NOMO-1 treated with DMSO at 0.1 percent for 48 hours (cell line): Measurements from ENCODE around the gene CCDC14.
"Not testable (repeated sequence)": the region's sequence is repeated elsewhere in the genome, so short reads cannot be mapped to it uniquely, and the experiment has no call there.

Experiments used
- DNase-seq: peaks from one replicate; lab custom pipeline; 2025; ENCODE audit not compliant: unreplicated experiment; lab: John Stamatoyannopoulos, UW

Gene CCDC14, protein sequence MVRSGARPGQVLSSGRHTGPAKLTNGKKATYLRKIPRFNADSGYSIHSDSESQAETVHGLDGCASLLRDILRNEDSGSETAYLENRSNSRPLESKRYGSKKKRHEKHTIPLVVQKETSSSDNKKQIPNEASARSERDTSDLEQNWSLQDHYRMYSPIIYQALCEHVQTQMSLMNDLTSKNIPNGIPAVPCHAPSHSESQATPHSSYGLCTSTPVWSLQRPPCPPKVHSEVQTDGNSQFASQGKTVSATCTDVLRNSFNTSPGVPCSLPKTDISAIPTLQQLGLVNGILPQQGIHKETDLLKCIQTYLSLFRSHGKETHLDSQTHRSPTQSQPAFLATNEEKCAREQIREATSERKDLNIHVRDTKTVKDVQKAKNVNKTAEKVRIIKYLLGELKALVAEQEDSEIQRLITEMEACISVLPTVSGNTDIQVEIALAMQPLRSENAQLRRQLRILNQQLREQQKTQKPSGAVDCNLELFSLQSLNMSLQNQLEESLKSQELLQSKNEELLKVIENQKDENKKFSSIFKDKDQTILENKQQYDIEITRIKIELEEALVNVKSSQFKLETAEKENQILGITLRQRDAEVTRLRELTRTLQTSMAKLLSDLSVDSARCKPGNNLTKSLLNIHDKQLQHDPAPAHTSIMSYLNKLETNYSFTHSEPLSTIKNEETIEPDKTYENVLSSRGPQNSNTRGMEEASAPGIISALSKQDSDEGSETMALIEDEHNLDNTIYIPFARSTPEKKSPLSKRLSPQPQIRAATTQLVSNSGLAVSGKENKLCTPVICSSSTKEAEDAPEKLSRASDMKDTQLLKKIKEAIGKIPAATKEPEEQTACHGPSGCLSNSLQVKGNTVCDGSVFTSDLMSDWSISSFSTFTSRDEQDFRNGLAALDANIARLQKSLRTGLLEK

DNA sequence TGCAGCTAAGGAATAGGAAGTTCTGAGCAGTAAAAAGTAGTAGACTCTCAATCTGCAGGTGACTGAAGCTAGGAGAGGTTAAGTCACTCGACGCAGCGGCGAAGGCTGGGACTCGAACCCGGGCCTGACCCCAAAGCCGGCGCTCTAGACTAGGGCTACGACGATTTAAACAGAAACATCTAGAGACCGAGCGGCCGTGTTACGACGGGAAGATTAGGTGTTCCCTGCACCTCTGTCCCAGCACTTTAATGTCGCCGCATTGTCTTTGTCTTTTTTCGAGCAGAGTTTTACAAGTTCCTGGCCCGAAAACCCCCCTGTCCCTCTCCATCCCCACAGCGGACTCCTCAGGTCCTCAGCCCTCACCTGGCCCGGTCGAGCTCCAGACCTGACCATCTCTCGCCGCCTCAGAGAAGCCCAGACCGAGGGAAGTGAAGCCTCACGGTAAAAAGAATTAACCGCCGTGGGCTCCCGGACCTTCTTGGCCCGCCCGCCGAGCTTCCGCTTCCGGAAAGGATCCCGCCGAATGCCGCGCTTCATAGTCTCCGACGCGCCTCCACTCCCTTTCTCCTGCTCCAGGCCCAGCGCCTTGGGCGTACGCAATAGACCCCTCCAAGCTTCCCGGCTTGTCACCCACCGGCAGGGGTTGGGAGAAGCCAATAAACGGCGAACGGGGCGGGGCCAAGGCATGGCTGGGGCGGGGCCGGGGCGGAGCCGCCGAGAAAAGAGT, at the start of gene CCDC14:
Gene CCDC14 (minus strand): TSS at position 449 of the 727 bp plus-strand sequence. CDS start 56 bp downstream, at position 393.
- peak; percentile 93 for DNase-seq

DNA sequence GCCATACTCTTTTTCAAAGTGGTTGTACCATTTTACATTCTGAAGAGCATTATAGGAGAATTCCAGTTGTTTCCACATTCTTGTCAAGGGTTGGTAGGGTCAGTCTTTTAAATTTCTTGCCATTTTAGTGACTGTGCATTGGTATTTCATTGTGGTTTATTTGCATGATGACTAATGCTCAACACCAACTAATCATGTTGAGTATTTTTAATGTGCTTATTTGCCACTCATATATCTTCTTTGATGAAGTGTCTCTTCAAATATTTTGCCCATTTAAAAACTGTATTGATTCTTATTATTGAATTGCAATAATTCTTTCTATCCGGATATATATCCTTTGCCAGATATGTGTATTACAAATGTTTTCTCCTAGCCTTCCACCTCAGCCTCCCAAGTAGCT, 47.3 kb upstream of the CCDC14 start:
- not testable (repeated sequence) for DNase-seq

DNA sequence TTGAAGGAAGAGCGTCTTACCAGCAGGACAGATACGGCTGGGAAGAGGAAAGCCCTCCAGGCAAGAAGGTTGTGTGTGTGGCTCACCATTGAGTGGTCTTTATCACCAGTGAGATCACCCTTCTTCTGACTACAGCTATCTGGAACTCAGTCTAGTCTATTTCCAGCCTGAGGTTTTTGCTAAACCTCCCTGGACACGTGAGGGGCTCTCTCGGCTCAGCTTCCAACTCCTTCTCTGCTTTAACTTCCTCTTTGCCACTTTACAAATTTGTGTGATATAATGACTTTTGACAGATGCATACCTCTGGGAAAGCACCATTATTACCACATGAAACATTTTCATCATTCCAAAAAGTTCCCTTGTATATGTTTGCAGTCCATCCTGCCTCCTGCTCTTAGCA, 46.2 kb upstream of the CCDC14 start:
- peak; percentile 9 for DNase-seq

DNA sequence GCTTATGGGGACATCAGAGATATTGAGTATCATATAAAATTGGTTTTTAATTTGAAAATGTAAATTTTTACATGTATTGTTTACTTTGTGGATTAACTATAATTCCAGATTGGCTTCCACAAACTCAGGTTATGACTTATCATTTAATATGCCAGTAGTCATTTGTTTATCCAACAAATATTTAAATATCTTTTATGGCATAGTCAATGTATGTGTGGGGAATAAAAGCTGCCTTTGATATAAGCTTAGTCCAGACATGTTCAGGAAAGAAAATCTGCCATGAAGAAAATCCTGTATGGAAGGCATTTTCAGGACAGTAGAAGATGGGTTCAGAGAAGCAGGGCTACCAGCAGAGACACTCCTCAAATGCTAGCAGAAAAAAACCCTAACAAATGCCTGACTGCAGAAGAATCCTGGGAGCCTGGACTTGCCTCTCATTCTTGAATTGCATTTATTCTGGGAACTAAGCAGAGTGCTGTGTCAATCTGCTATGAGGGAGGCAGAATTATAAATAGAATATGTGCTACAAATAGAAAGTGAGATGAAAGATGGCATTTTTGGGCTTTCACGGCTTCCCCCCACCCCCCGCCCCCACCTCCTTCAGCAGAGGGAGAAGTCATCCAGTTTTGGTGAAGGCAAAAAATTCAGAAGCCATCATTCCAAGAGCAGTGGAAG, 41.5 kb upstream of the CCDC14 start:
- not testable (repeated sequence) for DNase-seq

DNA sequence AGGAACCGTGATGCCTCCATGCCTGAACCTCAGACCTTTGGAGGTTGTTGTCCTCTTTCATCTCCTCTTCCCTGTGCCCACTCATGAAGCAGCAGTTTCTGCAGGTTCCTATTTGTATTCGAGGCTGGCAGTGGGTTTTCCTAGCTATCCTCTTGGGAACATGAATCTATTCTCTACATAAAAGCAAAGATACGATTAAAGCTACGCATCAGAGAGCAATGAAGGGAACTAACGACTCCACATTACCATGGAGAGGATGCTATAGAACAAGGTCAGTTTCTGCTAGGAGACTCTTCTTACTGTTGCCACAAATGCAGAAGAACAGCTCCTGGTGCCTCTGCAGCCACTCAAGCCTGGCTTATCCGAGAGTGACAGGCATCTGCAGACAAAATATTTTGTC, 40.3 kb upstream of the CCDC14 start:
- not testable (repeated sequence) for DNase-seq

DNA sequence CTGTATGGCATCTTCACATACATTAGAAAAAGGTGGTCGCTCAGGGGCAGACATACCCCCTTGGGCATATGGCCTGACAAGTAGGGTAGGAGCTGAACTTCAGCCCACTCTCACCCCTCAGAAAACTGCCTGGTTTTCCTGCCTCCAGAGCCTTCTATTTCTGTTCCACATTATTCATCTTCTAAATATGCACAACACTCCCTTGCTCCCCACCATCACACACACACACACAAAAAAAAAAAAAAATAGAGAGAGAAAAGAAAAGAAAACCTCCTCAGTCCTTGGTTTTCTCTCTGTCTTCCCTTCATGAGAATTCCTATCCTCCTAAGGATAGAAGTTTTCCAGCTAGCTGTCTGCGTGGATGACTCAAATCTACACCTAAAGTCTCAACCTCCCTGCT, 36.5 kb upstream of the CCDC14 start:
- DNase-seq = no peak

DNA sequence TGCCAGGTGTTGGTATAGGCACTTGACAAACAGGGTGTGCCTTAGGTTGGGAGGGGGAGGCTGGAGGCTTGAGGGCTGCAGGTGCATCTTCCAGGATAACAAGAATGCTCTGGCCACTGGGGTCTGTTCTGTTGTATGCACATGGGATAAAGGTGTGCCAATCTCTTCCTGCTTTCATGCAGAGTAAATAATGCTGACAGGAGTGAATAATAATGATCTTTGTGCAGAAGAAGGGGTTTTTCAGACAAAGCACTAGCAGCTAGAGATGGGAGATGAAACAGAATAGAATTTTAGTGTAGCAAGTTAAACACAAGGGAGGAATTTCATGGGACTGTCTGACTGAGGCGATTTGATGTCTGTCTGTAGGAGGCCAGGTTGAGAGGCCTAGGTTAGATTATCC, 32.8 kb upstream of the CCDC14 start:
- no peak for DNase-seq

DNA sequence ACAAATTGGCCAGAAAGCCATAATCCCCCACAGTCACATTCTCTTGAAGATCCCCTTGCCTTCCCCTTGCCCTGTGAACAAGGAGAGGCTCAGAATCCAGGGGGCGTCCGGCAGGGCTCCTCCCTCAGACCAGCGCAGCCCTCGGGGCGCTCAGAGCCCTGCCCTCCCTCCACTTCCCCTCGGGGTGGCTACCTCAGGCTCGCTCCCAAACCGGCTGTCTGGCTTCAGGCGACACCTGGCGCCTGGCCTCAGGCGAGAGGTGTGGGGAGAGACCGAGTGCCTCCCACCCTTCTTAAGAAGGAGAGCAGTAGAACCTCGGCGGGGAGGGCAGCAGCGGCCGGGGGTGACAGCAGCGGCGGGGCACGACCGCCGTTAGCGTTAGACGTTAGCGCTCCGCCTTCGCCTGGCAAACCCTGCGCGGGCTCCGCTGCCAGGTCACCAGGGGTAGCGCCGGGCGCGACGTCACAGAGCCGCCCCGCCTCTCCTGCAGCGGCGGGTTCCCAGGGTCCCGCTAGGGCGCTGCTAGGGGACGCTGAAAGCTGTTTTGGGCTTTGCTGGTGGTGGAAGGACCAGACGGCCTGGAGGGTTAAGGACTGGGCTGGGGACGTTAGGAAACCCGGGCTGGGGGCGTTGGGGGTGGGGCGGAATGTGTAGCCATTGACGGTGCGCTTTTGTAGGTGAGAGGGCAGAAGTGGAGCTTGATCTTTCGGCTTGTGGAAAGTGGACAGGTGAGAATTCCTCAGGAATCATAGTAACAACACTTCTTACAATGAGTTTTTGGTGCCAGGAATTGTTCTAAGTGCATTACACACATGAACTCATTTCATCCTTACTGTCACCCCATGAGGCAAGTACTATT, 30.9 kb upstream of the CCDC14 start, which contains the start of gene ROPN1:
Gene ROPN1 (minus strand): TSS at position 395 of the 859 bp plus-strand sequence. CDS start 11,643 bp downstream, outside the sequence.
- DNase-seq = not testable (repeated sequence)

DNA sequence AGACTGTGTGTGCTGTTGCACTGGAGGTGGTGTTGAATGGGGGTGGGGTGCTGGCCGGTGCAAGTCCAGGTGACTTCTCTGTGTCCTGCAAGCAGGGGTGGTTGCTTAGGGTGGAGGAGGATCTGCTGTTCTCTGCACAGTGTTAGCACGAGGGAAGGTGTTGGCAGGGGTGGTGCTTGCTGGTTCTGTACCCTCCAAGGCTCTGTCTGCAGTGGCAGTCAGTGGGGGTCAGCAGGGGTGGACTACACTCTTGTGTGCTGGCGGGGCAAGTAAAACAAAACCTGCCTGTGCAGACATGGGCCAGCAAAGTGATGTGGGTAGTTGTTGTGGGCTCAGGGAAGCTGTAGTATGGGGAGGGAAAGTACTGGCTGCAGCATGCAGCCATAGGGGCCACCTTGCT, 25.4 kb upstream of the CCDC14 start:
- DNase-seq = no peak

DNA sequence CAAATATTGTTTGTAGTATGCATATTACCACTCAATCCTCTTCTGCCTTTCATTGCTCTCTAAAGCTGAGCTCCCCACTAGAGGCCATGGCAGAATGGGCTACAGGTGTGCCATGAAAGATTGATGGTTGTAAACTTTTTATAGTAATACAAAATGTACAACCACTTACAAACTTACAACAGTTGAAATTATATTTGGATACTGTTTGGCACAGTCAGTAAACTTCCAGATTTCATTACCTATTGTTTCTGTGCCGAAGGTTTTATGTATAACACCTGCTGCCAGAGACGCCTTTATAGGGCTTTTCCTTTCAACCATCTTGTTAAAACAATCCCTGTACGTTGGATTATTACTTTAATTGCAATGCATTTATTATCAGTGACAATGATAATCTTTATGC, 23.9 kb upstream of the CCDC14 start:
- DNase-seq = no peak

DNA sequence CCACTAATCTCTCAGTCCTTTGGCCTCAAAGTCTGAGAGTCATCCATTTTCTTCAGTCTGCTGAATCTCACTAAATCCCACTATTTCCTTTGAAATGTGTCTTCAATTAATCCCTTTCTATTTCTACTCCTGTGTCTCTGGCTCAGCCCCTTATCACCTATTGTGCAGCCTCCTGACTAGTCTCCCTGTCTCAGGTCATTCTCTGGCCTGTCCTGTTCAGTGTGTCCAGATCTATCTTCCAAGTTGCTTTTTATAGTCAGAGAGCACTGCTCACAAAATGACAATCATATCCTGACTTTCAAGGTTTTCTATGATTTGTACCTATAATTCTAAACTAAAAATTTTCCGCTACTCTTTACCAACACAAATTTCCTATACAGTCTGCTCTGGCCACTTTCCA, 23.3 kb upstream of the CCDC14 start:
- DNase-seq = no peak

DNA sequence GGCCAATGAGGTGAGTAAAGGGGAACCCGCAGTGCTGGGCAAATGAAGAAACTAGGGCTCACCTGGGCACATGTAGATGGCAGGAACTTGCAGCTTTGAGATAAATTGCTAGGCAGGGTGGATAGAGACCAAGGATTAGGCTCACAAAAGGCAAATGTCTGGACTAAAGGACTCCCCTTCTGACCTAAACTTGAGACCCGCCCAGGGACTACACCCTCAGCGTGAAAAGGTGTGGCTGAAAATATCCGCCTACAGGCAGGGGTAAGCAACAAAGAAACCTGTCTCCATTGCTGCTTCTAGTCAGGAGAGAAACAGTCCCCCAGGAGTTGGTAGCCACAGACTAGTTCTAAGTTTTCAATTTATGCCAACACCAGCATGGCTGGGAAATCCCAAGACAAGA, 20.3 kb upstream of the CCDC14 start:
- DNase-seq = not testable (repeated sequence)

DNA sequence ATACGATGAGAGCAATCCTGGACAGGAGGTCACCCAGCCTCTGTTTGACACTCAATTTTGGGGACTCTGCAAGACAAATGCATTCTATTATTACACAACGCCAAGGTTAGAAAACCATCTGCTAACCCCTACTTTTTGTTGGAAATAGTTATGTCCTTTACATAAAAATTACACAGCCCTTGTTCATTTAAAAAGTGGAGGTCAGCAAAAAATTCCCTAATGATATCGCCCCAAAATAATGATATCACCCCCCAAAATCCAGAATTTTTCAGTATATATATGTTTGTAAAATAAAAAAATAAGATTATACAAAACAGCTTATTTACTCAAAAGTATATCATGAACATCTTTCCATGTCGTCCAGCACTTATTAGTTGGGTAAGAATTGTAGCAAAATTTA, 19.5 kb upstream of the CCDC14 start:
- no peak for DNase-seq

DNA sequence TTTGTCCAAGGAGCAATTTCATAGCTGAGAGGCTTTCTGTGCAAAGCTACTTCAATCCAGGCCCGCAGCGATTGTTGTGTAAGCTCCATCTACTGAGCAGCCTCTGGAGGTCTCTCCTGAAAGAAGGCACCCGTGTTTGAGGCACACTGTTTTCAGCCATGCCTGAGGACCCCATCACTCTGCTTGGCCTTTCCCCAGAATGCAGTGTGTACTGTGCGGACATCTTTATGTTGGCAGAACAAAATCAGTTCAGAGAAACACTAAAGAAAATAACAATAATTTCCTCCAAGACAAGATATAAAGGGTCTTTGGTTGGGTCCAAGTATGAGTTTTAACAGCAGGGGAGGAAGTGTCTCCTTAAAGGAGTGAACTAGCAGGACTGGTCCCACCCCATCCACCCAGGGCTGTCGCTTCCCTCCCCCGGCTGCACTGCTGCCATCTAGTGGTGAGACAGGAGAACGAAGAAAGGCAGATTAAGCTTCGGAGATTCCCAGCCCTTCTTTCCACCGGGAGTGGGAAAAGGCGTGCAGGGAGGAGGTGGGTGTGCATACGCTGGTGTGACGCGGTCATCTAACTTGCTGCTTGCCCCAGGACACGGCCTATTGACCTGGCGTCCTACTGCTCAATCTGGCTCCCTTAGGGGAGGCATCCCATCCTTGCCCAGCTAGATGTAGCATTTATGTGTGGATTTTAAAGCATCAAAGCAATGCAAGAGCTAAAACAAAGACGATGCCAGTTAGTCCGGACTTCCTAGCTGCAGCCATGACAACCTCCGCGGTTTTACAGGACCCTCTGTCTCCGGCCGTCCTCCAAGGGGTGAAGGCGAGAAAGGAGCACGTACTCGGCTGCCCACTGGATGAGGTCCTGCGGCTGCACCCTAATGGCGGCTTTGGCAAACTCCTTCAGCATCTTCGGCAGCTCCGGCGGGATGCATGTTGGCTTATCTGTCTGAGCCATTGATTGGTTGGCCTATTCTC, 18.8 kb upstream of the CCDC14 start:
- peak; percentile 18 for DNase-seq

DNA sequence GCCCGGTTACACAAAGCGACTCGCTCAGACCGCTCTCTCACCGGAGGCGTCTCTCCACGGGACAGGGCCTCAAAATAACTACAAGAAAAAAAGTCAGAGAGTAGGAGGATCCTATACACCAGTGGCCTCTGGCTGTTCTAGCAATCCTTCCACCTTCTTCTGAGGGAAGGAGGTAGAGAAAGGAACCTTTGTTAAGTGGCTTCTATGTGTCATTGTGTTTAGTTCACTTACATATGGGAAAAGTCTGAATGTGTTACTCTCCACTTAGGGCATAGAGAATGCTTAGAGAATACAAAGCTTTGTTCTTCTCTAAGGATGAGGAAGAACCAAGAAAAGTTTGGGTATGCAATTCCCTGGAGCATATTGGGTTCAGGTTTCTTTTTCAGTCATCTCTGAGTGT, 15.9 kb upstream of the CCDC14 start:
- not testable (repeated sequence) for DNase-seq

DNA sequence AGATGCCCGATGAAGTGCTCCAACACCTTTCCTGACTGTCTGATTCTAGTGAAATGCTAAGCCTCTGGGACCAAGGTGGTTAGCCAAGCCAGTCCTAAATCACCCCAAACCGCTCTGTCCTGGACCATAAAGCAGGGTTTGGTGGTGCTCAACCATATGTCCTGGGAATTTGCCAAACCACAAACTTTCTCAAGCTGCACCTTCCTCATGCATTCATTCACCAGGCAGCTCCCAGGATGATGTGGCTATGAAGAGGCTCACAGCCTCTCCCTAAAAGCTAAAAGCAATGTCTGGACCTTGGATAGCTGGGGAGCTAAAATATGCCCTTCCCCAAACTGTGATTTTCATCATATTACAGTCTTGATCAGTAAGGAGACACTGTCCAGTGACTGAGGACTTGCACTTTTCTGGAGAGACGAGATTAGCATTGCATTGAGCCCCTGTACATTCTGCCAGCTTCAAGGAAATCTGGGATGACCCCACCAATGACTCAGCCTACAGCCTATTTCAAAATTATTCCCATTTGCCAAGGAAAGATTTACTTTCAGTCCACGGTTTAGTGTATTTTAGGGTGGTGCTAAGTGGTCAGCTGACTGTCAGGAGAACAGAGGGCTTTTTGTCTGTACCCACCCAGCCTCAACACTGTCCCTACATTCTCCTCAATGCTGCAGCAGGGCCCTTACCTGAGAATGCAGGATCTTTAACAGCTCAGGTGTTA, 15.3 kb upstream of the CCDC14 start:
- DNase-seq = not testable (repeated sequence)

DNA sequence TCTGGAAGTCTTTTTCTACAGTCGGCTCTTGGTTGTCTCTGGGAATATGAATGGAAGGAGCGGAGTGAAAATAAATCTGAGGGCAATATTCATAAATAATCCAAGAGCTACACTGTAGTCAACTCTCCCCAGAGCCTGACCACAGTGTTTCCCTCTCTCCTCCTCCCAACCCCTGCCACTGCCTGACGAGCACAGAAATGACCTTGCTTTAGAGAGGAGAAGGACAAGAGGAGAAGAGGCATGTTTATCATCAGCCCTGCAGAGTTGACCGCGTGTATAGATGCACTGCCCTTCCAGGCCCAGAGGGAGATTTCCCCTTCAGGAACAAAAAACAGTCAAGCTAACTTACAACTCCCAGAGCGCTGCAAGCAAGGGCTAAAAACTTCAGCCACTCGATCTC, 14.0 kb upstream of the CCDC14 start:
- not testable (repeated sequence) for DNase-seq

DNA sequence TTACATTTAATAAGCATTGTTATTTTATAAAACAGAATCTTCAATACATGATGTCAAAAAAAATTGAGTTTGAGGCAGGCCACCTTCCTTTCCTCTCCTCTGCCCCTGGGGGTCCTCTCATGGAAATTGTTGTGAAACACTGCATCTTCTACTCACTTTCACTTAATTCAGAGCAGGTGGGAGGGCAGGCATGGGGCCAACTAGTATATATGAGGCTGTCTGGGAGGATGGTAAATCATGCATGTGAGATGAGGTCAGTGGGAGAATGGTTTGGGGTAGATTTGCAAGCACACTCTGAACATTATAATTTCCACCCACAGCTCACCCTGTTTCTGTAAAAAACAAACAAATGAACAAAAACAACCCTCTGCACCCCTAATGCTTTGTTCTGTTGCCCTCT, 10.4 kb upstream of the CCDC14 start:
- no peak for DNase-seq
